ENCODE data around the gene ZNF793. TPM values are rescaled to one million over a fixed set of nuclear protein-coding genes. Genes with fewer than 3 reads are reported as not detected.

ZNF793 gene
- total RNA-seq (1 to 10 TPM; 6.0 to 9.2 (median 7.1) TPM), polyA plus RNA-seq (4.4 TPM)
- long read RNA-seq, donor 1, partial matches to known transcripts = 2 of 5 reads
- long read RNA-seq, donor 1, other reads (novel, unspliced or antisense) = 3 of 5 reads
- long read RNA-seq, donor 2, partial matches to known transcripts = 0 of 1 reads
- long read RNA-seq, donor 2, other reads (novel, unspliced or antisense) = 1 of 1 reads
- long read RNA-seq, donor 3, partial matches to known transcripts = 0 of 4 reads
- long read RNA-seq, donor 3, other reads (novel, unspliced or antisense) = 4 of 4 reads
- long read RNA-seq, donor 4 = 0 reads

DNA sequence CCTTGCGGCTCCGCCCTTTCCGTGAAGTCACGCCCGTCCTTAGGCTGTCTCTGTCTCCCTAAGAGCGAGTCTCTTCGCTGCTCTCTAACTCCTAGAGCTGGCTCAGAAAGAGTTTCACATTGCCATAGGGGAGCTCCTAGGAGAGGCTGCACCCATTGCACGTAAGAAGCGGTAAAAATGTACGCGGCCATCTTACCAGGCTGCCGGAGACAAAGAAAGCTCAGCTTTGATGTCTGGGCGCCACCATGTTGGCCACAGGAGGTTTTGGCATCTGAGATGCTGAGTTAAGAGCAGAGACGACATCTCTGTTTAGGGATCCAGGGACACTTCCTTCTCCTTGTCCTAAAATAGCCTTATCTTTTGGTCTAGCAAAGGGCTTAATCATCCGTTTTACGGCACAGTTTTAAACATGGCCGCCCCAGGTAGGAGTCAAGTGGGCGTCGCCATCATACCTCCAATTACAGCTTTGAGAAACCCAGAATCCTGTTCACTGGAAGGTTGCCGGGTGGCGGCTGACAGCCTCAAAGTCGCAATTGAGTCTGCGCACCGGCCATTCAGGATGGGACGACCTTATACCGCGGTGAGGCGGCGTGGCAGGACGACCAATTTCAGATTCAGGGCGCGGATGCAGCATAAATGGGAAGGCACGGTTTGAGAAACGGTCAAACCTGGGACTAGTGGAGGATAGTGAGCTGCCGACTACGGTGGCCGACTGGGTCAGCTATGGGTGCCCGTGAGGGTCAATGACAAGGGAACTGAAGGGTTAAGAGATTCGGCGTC lies at the start of gene ZNF793:
ZNF793 (plus strand) TSS at position 553 of the 780 bp plus-strand sequence. CDS start 16,501 bp downstream, outside the sequence.
- Histone ChIP-seq H3K4me1 (ENCODE audit: control insufficient read depth, insufficient read depth, low read length) (no peaks in the 10 kb centered on the region), H3K27me3 (ENCODE audit: control insufficient read depth, insufficient read depth) (no peaks in the 10 kb centered on the region), H3K4me3 (ENCODE audit: low read length) (peak within 1 kb of the TSS; percentile 91), H3K27ac (ENCODE audit: low read length) (peak within 1 kb of the TSS; percentile 100), H3K9me3 (ENCODE audit: control insufficient read depth, low read length) (no peaks in the 10 kb centered on the region)
- peak; percentile 93 to 94 for ATAC-seq
- intact Hi-C loops (cut with DNase I) = loop anchor here in 1 of 4 donors (5.0 kb wide), 1 partner anchor 39 kb away; the partner anchor contains the start of genes ZNF569 and ZNF570
- under 1% methylated on average over 40 of the region's 40 CpGs for WGBS
- peak; percentile 79 to 94 (median 93) for DNase-seq

DNA sequence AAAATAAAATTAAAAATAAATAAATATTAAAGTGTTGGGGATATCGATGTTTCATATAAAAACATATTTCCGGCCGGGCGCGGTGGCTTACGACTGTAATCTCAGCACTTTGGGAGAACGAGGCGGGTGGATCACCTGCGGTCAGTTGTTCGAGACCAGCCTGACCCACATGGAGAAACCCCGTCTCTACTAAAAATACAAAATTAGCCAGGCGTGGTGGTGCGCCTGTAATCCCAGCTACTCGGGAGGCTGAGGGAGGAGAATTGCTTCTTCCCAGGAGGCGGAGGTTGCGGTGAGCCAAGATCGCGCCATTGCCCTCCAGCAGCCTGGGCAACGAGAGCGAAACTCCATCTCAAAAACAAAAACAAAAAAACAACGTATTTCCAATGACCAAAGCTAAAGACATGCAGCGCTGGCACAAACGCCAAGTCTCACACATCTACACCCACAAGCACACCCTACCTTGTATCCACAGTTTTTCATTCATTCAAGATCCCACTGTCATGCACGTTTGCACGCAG lies 40.4 kb upstream of the ZNF793 start:
- ATAC-seq = no peak
- DNase-seq = peak in 1 of 3 donors; percentile 42
- Histone ChIP-seq H3K27me3 (ENCODE audit: control insufficient read depth, insufficient read depth) (no peaks in the 10 kb centered on the region), H3K4me3 (ENCODE audit: low read length) (peak overlapping the region; percentile 77), H3K27ac (ENCODE audit: low read length) (peak overlapping the region; percentile 45), H3K9me3 (ENCODE audit: control insufficient read depth, low read length) (no peaks in the 10 kb centered on the region), H3K4me1 (ENCODE audit: control insufficient read depth, insufficient read depth, low read length) (no peaks in the 10 kb centered on the region)
- intact Hi-C loops (cut with DNase I) = loop anchor here in 1 of 4 donors (5.0 kb wide), 1 partner anchor 41 kb away; the partner anchor contains the start of gene ZNF793
- 36% methylated on average over 25 of the region's 25 CpGs for WGBS

DNA sequence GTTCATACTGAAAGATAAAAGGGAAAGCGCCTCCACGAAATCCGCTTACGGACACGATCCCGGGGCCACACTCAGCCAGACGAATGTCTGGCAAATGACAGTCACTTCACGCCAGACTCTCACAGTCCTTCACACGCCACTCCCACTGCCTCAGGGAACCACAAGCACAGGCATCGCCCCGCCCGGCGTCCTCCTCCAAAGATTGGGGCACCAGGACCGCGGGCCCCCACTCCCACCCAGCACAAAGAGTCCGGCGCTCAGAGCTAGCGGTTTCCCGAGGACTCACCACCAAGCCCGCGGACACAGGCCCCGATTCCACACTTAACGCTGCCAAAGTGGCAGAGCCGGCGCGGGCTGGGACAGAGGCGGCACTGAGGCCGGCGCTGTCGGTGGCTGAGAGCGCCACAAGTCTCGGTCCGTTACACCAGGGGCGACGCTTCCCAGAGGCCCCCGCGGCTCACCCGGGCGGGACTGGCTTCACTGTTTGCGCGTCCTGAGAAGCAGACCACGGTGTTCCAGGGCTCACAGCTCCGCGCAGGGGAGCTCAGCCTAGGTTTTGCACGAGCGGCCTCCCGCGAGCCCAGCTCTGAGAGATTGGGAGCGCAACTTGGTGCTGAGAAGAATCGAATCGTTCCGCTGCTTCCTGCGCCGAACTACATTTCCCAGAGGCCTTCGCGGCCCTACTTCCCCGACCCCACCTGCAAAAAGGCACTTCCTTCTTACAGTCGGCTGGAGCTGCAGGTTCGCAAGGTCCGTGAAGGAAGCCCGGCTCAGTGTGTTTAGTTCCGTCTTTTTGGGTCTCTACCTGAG lies 39.7 kb upstream of the ZNF793 start, which contains the start of gene ZNF569:
ZNF569 (minus strand) TSS at position 647 of the 810 bp plus-strand sequence. CDS start 22,523 bp downstream, outside the sequence.
- no peaks in the 10 kb centered on the region for H3K4me1 ChIP-seq (ENCODE audit: control insufficient read depth, insufficient read depth, low read length)
- ATAC-seq (peak; percentile 88 to 89), DNase-seq (peak; percentile 90 to 96 (median 94))
- intact Hi-C loops (cut with DNase I) = loop anchor here in 1 of 4 donors (5.0 kb wide), 1 partner anchor 40 kb away; the partner anchor contains the start of gene ZNF793
- H3K27me3 ChIP-seq (ENCODE audit: control insufficient read depth, insufficient read depth) = no peaks in the 10 kb centered on the region
- peak within 1 kb of the TSS; percentile 77 for H3K4me3 ChIP-seq (ENCODE audit: low read length)
- H3K27ac ChIP-seq (ENCODE audit: low read length) = peak within 1 kb of the TSS; percentile 95
- H3K9me3 ChIP-seq (ENCODE audit: control insufficient read depth, low read length) = no peaks in the 10 kb centered on the region
- WGBS = under 1% methylated on average over 62 of the region's 62 CpGs

DNA sequence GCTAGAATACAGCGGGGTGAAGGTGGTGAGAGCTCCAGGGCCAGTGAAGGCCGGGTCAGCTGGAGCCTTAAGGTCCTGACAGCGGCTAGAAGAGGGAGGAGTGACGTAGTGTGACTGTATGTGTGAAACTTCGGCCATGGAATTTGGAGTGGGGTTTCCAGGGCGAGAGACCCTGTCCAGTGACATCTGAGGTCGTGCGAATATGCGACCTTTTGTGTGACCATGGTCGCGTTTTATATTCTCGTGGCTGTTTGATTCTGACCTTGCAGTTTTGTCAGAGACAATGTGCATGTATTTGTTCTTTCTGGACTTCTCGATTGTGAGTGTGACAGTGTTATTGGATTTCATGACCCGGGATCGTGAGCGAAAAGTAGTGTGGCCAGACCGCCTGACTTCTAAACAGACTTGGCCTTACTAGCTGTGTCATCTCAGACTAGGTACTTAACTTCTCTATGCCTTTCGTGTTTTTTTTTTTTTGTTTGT lies 39.1 kb upstream of the ZNF793 start:
- H3K27me3 ChIP-seq (ENCODE audit: control insufficient read depth, insufficient read depth) = no peaks in the 10 kb centered on the region
- DNase-seq = no peak
- 41% methylated on average over 18 of the region's 18 CpGs for WGBS
- intact Hi-C loops (cut with DNase I) = loop anchor here in 1 of 4 donors (5.0 kb wide), 1 partner anchor 40 kb away; the partner anchor contains the start of gene ZNF793
- H3K4me3 ChIP-seq (ENCODE audit: low read length) = peak overlapping the region; percentile 77
- ATAC-seq = no peak
- H3K9me3 ChIP-seq (ENCODE audit: control insufficient read depth, low read length) = no peaks in the 10 kb centered on the region
- H3K4me1 ChIP-seq (ENCODE audit: control insufficient read depth, insufficient read depth, low read length) = no peaks in the 10 kb centered on the region
- H3K27ac ChIP-seq (ENCODE audit: low read length) = peak overlapping the region; percentile 95

DNA sequence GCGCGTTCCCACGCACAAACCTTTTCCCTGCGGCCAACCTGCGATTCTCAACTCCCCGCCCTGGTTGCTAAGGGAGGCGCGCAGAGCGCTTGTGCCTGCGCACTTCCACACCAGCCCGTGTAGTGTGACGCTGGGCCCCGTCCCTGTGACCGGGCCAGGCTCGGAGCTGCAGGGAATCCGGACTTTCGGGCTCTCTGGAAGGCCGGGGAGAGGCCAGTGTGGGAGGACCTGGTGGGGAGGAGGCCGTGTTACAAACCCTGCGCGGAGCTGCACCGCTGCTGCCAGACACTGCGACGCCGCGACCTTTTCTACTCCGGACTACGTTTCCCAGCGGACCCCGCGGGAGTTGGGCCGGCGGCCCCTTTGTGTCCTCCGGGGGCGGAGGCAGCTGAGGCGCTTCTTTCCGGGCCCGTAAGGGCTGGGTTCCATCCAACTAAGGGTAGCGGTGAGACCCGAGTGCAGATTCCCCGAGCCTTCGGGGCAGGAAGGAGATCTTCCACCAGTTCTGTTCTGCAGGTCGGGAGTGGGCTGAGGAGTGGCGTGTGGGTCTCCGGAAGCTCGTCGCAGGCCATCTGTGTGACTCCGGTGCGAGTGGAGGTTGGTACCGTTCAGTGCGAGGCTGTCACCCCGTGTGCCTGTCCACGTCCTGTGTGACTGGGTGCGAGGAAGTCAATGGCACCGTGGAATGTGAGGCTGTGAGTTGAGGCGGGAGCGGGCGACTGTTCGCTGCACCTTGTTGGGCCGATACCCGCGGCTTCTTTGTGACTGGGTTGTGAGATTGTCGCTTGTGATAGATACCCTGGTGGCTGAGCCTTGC lies 37.6 kb upstream of the ZNF793 start, which contains the start of gene ZNF570:
ZNF570 (plus strand) TSS at position 396 of the 817 bp plus-strand sequence. CDS start 999 bp downstream, outside the sequence.
- Histone ChIP-seq H3K4me3 (ENCODE audit: low read length) (peak within 1 kb of the TSS; percentile 64), H3K9me3 (ENCODE audit: control insufficient read depth, low read length) (no peaks in the 10 kb centered on the region), H3K27ac (ENCODE audit: low read length) (peak within 1 kb of the TSS; percentile 97), H3K4me1 (ENCODE audit: control insufficient read depth, insufficient read depth, low read length) (no peaks in the 10 kb centered on the region), H3K27me3 (ENCODE audit: control insufficient read depth, insufficient read depth) (no peaks in the 10 kb centered on the region)
- under 1% methylated on average over 63 of the region's 63 CpGs for WGBS
- peak; percentile 93 for ATAC-seq
- DNase-seq = peak; percentile 92 to 96 (median 96)
- intact Hi-C loops (cut with DNase I) = loop anchor here in 1 of 4 donors (5.0 kb wide), 1 partner anchor 38 kb away; the partner anchor contains the start of gene ZNF793

DNA sequence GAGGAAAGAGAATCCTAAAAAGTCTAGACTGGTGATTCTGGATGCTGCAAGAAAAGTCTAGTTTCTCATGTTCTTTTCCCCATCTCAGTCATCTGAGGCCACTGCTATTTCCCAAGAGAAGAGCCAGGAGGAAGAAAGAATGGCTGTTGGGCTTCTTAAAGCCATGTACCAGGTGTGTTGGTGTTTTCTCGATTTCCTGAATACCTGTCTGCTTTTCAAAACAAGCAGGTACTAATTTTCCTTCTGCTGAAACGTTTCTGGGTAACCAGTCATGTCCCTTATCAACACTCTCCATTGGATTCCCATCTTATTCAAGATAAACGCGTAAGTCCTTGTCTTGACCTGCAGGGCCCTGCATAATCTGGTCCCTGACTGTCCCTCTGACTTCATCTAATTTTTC lies 36.5 kb upstream of the ZNF793 start:
- 76% methylated on average over 4 of the region's 4 CpGs for WGBS
- ATAC-seq (no peak), DNase-seq (no peak)
- H3K27me3 ChIP-seq (ENCODE audit: control insufficient read depth, insufficient read depth) = no peaks in the 10 kb centered on the region
- H3K4me3 ChIP-seq (ENCODE audit: low read length) = peak overlapping the region; percentile 64
- H3K4me1 ChIP-seq (ENCODE audit: control insufficient read depth, insufficient read depth, low read length) = no peaks in the 10 kb centered on the region
- no peaks in the 10 kb centered on the region for H3K9me3 ChIP-seq (ENCODE audit: control insufficient read depth, low read length)
- intact Hi-C loops (cut with DNase I) = no loop called here
- no peak overlapping the region for H3K27ac ChIP-seq (ENCODE audit: low read length)

DNA sequence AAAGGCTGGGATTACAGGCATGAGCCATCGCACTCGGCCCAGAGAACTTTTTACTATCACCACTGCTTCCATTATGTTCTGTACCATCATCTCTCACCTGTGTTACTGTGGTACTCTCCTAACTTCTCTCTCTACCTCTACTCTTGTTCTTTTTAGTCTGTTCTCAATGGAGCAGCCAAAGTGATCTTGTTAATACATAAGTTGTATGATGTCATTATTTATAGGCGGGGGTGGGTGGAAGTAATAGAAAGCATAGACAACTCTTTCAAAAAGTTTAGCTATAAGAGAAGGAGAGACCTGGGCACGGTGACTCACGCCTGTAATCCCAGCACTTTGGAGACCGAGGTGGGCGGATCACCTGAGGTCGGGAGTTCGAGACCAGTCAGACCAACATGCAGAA lies 34.6 kb upstream of the ZNF793 start:
- Histone ChIP-seq H3K4me1 (ENCODE audit: control insufficient read depth, insufficient read depth, low read length) (no peaks in the 10 kb centered on the region), H3K27ac (ENCODE audit: low read length) (no peak overlapping the region), H3K4me3 (ENCODE audit: low read length) (no peak overlapping the region), H3K27me3 (ENCODE audit: control insufficient read depth, insufficient read depth) (no peaks in the 10 kb centered on the region), H3K9me3 (ENCODE audit: control insufficient read depth, low read length) (peaks cover 3% of the 10 kb centered on the region)
- WGBS = 98% methylated on average over 9 of the region's 9 CpGs
- intact Hi-C loops (cut with DNase I) = no loop called here
- no peak for ATAC-seq
- no peak for DNase-seq

DNA sequence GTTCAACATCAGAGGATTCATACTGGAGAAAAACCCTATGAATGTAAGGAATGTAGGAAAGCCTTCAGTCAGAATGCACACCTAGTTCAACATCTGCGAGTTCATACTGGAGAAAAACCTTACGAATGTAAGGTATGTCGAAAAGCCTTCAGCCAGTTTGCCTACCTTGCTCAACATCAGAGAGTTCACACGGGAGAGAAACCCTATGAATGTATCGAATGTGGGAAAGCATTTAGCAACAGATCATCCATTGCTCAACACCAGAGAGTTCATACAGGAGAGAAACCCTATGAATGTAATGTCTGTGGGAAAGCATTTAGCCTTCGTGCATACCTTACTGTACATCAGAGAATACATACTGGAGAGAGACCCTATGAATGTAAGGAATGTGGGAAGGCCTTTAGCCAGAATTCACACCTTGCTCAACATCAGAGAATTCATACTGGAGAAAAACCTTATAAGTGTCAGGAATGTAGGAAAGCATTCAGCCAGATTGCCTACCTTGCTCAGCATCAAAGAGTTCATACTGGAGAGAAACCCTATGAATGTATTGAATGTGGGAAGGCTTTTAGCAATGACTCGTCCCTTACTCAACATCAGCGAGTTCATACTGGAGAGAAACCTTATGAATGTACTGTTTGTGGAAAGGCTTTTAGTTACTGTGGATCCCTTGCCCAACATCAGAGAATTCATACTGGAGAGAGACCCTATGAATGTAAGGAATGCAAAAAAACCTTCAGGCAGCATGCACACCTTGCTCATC lies 22.2 kb upstream of the ZNF793 start:
- DNase-seq = no peak
- intact Hi-C loops (cut with DNase I) = no loop called here

DNA sequence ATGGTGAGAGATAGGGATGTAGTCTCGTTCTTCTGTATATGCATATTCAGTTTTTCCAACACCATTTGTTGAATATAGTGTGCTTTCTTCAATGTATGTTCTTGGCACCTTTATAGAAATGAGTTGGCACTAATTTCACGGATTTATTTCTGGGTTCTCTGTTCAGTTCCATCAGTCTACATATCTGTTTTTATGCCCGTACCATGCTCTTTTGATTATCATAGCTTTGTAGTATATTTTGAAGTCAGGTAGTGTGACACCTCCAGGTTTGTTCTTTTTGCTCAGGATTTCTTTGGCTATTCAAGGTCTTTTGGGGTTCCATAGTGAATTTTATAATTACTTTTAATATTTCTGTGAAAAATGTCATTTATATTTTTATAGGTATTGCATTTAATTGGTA lies 14.5 kb upstream of the ZNF793 start:
- Histone ChIP-seq H3K27me3 (ENCODE audit: control insufficient read depth, insufficient read depth) (no peaks in the 10 kb centered on the region), H3K4me3 (ENCODE audit: low read length) (no peak overlapping the region), H3K4me1 (ENCODE audit: control insufficient read depth, insufficient read depth, low read length) (no peaks in the 10 kb centered on the region), H3K9me3 (ENCODE audit: control insufficient read depth, low read length) (peaks cover 2% of the 10 kb centered on the region), H3K27ac (ENCODE audit: low read length) (no peak overlapping the region)
- ATAC-seq (no peak), DNase-seq (no peak)
- 72% methylated on average over 3 of the region's 3 CpGs for WGBS
- intact Hi-C loops (cut with DNase I) = no loop called here

More for the DNA sequence above, 22.2 kb upstream of the ZNF793 start:
- Histone ChIP-seq H3K4me1 (ENCODE audit: control insufficient read depth, insufficient read depth, low read length) (no peaks in the 10 kb centered on the region), H3K9me3 (ENCODE audit: control insufficient read depth, low read length) (peaks cover 22% of the 10 kb centered on the region), H3K27me3 (ENCODE audit: control insufficient read depth, insufficient read depth) (no peaks in the 10 kb centered on the region), H3K27ac (ENCODE audit: low read length) (no peak overlapping the region), H3K4me3 (ENCODE audit: low read length) (peak overlapping the region; percentile 32)
- 98% methylated on average over 8 of the region's 8 CpGs for WGBS
- no peak for ATAC-seq

Data from right cardiac atrium (tissue), 5 donors.